ENCODE data around the gene GUCA2B. TPM values are rescaled to one million over a fixed set of nuclear protein-coding genes. Genes with fewer than 3 reads are reported as not detected.

GUCA2B gene
- total RNA-seq, 1 donor from 2014 or later: not detected

DNA sequence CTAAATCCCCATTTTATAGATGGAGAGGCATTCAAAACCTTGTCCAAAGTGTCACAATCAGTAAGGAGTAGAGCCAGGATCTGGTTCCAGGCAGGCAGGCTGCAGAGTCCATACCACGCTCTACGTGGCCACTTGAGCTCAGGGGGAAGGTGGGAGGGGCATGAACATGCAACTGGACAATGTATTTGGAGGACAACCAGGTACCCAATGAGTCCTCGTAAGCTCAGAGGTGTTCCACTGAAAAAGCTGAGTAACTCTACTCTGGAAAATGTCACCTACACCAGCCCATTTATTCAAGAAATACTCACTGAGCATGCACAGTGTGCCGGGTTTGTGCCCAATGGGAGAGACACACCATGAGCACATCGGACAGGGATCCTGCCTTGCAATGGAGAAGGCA, 11.2 kb upstream of the GUCA2B start:
- Mint-ChIP-seq H3K9me3 (peaks cover 4% of the 10 kb centered on the region), H3K36me3 (no peaks in the 10 kb centered on the region), H3K4me1 (no peaks in the 10 kb centered on the region), H3K27ac (no peak overlapping the region), H3K4me3 (no peak overlapping the region), H3K27me3 (ENCODE audit: low read depth) (peaks cover 29% of the 10 kb centered on the region)
- no peak for DNase-seq (ENCODE audit: low spot score in 2 of 2, unreplicated experiment in 2 of 2)
- TF ChIP-seq, protein P1, sequence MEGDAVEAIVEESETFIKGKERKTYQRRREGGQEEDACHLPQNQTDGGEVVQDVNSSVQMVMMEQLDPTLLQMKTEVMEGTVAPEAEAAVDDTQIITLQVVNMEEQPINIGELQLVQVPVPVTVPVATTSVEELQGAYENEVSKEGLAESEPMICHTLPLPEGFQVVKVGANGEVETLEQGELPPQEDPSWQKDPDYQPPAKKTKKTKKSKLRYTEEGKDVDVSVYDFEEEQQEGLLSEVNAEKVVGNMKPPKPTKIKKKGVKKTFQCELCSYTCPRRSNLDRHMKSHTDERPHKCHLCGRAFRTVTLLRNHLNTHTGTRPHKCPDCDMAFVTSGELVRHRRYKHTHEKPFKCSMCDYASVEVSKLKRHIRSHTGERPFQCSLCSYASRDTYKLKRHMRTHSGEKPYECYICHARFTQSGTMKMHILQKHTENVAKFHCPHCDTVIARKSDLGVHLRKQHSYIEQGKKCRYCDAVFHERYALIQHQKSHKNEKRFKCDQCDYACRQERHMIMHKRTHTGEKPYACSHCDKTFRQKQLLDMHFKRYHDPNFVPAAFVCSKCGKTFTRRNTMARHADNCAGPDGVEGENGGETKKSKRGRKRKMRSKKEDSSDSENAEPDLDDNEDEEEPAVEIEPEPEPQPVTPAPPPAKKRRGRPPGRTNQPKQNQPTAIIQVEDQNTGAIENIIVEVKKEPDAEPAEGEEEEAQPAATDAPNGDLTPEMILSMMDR (IDR thresholded peaks at IDR 0.05; ENCODE audit: unreplicated experiment): no peak

DNA sequence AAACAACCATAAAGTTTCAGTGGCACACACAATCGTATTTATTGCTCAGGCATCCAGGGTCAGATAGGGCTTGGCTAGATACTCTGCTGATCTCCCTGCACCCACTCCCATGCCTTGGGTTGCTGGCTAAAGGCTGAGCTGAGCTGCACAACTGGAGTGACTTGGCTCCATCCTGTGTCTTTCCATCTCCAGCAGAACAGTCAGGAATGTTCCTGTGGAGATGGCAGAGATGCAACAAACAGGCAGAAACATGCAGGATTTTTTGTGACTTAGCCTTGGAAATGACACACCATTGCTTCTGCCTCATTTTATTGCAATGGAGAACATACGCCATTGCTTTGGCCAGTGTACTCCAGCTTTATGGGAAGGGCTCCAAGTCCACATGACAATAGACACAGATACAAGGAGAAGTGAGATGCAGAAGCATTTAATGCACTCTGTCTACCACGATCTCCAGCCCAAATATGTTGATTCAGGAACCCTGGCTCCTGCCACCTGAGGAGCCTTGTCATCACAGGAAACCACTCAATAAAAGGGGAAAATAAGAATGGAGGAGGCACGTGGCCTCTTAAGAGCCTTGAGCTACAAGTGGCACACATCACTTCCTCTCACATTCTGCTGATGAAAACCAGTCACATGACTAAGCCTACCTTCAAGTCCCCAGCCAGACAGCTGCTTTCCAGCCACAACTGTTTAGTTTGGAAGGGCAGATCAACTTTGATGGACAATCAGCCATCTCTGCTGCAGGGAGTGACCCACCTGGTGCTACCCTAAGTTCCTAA, 10.1 kb upstream of the GUCA2B start:
- Mint-ChIP-seq H3K36me3 (no peaks in the 10 kb centered on the region), H3K27me3 (ENCODE audit: low read depth) (peaks cover 29% of the 10 kb centered on the region), H3K4me3 (no peak overlapping the region), H3K9me3 (peaks cover 4% of the 10 kb centered on the region), H3K27ac (no peak overlapping the region), H3K4me1 (no peaks in the 10 kb centered on the region)
- no peak for DNase-seq (ENCODE audit: low spot score in 2 of 2, unreplicated experiment in 2 of 2)
- TF ChIP-seq, protein P1 (IDR thresholded peaks at IDR 0.05; ENCODE audit: unreplicated experiment): no peak

DNA sequence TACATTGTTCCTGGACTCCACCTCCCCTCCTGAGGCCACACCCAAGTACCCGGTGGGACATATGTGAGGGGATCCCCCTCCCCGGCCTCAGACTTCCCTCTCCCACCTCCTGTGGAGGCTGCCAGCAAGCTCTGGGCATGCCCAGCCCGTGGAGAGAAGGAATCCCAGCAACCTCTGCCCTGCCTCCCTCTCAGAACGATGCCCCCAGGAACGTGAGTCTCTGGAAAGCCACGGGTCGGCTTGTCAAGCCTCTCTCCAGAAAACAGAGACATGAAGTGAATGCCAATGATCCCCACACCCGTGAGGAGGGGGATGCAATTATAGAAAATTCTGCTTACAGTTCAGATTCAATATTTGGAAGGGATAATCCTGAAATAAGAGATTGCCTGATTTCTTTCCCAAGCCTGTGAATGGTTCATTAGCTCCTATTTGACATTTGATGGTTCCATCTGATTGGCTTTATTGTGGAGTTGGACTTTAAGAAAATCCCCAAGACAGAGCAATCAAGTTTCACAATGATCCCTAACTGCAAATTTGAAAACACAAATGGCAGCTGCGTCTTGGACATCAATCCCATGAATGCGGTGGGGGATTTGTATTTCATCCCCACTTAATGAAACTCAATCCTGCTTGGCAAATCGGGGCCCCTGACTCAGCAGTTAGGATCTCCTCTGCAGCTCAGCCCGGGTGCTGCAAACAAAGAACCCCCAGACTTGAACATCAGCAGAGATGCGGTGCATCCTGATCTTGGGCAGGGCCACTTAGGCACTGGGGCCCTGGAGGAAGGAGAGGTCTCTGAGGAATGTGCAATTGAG, 9.1 kb upstream of the GUCA2B start:
- Mint-ChIP-seq H3K4me3 (no peak overlapping the region), H3K36me3 (no peaks in the 10 kb centered on the region), H3K27ac (no peak overlapping the region), H3K27me3 (ENCODE audit: low read depth) (peaks cover 29% of the 10 kb centered on the region), H3K9me3 (peaks cover 4% of the 10 kb centered on the region), H3K4me1 (no peaks in the 10 kb centered on the region)
- no peak for DNase-seq (ENCODE audit: low spot score in 2 of 2, unreplicated experiment in 2 of 2)
- TF ChIP-seq, protein P1 (IDR thresholded peaks at IDR 0.05; ENCODE audit: unreplicated experiment): no peak

DNA sequence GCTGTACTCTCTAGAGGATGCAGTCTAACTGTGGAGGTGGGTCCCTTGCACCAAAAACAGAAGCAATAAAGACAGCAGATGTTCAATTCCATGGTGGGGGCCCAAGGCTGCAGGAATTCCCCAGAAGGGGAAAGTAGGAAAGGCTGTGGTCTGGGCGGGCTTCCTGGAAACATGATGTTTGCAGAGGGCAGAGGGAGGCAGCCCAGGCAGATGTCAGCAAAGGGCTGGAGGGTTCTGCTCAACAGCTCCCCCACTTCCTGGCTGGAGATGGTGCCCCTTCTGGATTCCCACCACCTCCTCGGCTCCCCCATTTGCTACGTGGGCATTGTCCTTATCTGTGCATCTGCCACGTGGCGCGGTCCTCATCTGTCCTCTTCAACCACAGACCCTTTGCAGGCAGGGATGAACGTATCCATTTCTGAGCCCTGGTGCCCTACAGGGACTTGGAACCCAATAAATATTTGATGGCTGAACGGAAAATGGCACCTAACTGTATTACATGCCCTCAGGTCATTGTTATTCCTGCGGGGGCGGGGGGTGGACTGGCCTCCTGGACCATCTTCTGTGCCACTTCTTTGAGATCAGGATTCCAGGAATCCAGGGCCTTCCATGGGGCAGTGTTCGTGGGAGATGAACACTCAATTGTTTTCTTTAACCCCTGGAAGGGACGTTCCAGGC, 8.4 kb upstream of the GUCA2B start:
- Mint-ChIP-seq H3K36me3 (no peaks in the 10 kb centered on the region), H3K27me3 (ENCODE audit: low read depth) (peaks cover 29% of the 10 kb centered on the region), H3K4me1 (no peaks in the 10 kb centered on the region), H3K9me3 (no peaks in the 10 kb centered on the region), H3K27ac (no peak overlapping the region), H3K4me3 (no peak overlapping the region)
- DNase-seq (ENCODE audit: low spot score in 2 of 2, unreplicated experiment in 2 of 2): no peak
- TF ChIP-seq, protein P1 (IDR thresholded peaks at IDR 0.05; ENCODE audit: unreplicated experiment): no peak

DNA sequence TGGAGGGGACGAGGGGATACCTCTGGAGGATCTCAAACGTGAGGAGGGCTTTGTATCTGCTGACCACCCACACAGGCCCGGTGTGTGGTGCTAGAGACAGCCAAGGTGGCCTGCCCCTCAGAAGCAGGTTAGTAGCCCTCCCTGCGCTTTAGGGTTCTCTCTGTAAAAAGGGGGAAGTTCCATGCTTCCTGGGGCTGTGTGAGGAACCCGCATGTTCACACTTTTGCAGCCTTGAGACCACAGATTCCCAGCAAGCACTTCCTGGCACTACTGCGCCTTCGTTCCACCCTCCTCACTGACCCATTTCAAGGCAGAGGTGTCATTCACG, 7.9 kb upstream of the GUCA2B start:
- DNase-seq (ENCODE audit: low spot score in 2 of 2, unreplicated experiment in 2 of 2): no peak
- H3K27ac Mint-ChIP-seq: no peak overlapping the region
- TF ChIP-seq, protein P1 (IDR thresholded peaks at IDR 0.05; ENCODE audit: unreplicated experiment): no peak
- peaks cover 34% of the 10 kb centered on the region for H3K27me3 Mint-ChIP-seq (ENCODE audit: low read depth)
- H3K4me3 Mint-ChIP-seq: no peak overlapping the region
- H3K9me3 Mint-ChIP-seq: no peaks in the 10 kb centered on the region
- no peaks in the 10 kb centered on the region for H3K4me1 Mint-ChIP-seq
- H3K36me3 Mint-ChIP-seq: no peaks in the 10 kb centered on the region
